IPS DF 6.9 (cell line): ENCODE measurements around the gene NTM.
"Not testable (repeated sequence)": the region's sequence is repeated elsewhere in the genome, so short reads cannot be mapped to it uniquely, and the experiment has no call there.

ENCODE experiments used
- DNase-seq: peaks from one replicate; pipeline ENCODE4 v3.0.0-alpha.2; 2013; ENCODE audit warnings: low read depth, low spot score
- H3K27ac ChIP-seq: one replicate; pipeline ENCODE4 v1.5.1; 2013; ENCODE audit warnings: low read length, control low read depth
- H3K27me3 ChIP-seq: 2 replicates; pipeline ENCODE4 v1.6.1; 2013; ENCODE audit warnings: mild to moderate bottlenecking, low read length; ENCODE audit not compliant: control insufficient read depth, insufficient read depth
- H3K36me3 ChIP-seq: 2 replicates; pipeline ENCODE4 v1.6.1; 2013; ENCODE audit warnings: low read length; ENCODE audit not compliant: control insufficient read depth, insufficient read depth
- H3K4me1 ChIP-seq: 2 replicates; pipeline ENCODE4 v1.6.1; 2013; ENCODE audit warnings: low read length; ENCODE audit not compliant: control insufficient read depth, insufficient read depth
- H3K4me3 ChIP-seq: 2 replicates; pipeline ENCODE4 v1.5.1; 2013; ENCODE audit warnings: mild to moderate bottlenecking, low read length
- H3K9me3 ChIP-seq: 2 replicates; pipeline ENCODE4 v1.6.1; 2013; ENCODE audit warnings: low read length, inconsistent platforms; ENCODE audit not compliant: control insufficient read depth, insufficient read depth
- WGBS: extraction: QIAGEN DNeasy Blood & Tissue Kit; methylation state at CpG from one replicate; pipeline ENCODE4 v1.1.7; 2013; ENCODE audit warnings: mixed read lengths, missing lambda C conversion rate; ENCODE audit not compliant: insufficient read length, insufficient coverage; 5-methylcytosine and 5-hydroxymethylcytosine counted together

NTM gene

DNA sequence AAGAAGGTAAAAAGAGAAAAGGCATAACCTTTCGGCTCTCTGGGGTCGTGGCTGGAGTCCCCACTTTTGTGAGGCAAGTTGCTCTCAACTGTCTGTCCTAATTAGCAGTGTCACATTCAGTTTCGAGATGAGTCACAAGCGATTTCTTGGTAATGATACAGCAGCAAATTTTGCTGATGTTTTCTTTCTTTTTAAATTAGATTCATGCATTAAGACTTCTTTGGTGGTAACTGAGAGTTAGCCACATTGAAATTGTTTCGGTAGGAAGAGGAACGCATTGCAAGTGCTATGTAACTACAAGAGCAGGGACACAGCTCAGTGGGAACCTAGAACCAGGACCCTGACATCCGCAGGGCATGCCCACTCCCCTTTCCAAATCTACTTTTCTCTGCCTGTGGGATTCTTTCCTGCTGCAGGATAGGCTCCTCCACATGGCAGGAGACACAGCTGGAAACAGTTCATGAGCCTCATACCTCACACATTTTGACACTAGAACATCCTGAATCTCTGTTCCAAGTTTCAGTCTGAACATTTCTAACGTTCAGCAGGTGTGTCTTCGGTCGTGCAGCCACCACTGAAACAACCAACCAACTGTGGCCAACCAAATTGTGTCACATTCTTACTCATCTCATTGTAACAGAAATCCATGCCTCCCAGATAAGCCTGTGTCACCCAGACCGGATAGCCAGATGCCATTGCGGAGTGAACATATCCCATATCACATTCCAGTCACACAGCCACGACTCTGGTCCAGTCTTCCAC lies 987.6 kb downstream of the NTM start:
- WGBS = no CpG with 5 or more reads among the region's 13 CpGs
- Histone ChIP-seq H3K4me3 (no peak overlapping the region), H3K27ac (no peak overlapping the region), H3K36me3 (no peaks in the 10 kb centered on the region), H3K27me3 (no peaks in the 10 kb centered on the region; the same call in 1 of the 2 replicates), H3K9me3 (no peaks in the 10 kb centered on the region), H3K4me1 (no peaks in the 10 kb centered on the region)
- DNase-seq = no peak

DNA sequence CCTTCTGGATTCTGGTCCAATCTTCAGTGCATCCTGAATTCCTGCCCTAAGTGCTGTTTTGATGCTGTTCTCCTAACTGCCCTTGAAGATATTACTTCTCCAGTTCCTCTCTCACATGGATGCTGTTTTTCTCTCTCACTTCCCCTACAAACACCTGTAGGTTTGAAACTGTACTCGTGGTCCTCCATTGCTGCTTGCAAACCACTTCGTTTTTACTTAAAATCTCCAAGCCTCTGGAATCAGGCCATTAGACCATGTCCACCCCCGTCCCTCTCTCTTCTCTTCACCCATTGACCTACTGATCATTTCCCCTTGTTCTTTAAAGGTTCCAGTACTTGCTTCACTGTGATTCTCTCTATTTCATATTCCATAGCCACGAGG lies 988.1 kb downstream of the NTM start:
- Histone ChIP-seq H3K4me3 (no peak overlapping the region), H3K27ac (no peak overlapping the region)
- DNase-seq = no peak

DNA sequence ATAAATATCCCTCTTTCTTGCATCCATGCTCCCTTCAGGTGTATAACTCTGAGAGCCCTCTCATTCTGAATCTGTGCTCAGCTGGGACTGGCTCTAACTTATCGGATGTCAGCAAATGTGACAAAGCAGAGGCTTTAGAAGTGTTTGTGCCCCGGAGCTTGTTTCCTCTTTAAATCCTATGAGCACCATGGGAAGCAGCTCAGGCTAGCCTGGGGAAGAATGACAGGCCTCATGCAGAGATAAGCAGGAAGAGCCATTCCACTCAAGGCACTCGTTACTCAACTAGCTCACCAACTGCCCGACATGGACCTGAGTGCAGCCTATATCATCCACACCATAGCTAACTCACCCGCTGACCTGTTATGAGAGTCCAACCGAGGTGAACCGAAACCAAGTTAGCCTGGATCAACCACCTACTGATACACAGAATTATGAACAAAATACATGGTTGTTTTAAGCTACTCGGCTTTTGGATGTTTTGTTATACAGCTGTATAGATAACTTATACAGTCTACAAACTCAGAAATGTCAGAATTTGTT lies 990.7 kb downstream of the NTM start:
- Histone ChIP-seq H3K9me3 (no peaks in the 10 kb centered on the region), H3K27me3 (no peaks in the 10 kb centered on the region; the same call in 1 of the 2 replicates), H3K4me1 (no peaks in the 10 kb centered on the region), H3K27ac (no peak overlapping the region), H3K36me3 (no peaks in the 10 kb centered on the region), H3K4me3 (no peak overlapping the region)
- WGBS = no CpG with 5 or more reads among the region's 8 CpGs
- no peak for DNase-seq

More for the DNA sequence above, 988.1 kb downstream of the NTM start:
- no CpG with 5 or more reads among the region's 4 CpGs for WGBS
- no peaks in the 10 kb centered on the region for H3K9me3 ChIP-seq
- no peaks in the 10 kb centered on the region for H3K4me1 ChIP-seq
- no peaks in the 10 kb centered on the region; the same call in 1 of the 2 replicates for H3K27me3 ChIP-seq
- no peaks in the 10 kb centered on the region for H3K36me3 ChIP-seq

DNA sequence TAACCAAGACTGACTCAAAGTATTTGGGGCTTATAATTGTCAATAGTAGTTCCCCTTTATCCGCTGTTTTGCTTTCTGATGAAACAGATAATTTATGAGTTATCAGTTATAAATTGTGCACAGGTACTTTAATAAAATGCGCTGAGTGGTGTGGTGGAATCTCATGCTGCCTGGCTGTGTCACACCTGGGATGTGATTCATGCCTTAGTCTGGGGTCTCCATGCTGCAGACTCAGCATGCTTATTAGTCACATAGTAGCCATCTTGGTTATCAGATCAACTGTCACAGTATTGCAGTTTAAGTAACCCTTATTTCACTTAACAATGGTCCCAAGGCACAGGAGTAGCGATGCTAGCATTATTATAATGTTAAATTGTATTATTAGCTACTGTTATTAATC lies 995.2 kb downstream of the NTM start:
- no peak overlapping the region for H3K4me3 ChIP-seq
- no peaks in the 10 kb centered on the region; the same call in 1 of the 2 replicates for H3K27me3 ChIP-seq
- DNase-seq = no peak
- H3K36me3 ChIP-seq = no peaks in the 10 kb centered on the region
- H3K9me3 ChIP-seq = no peaks in the 10 kb centered on the region
- H3K27ac ChIP-seq = no peak overlapping the region
- no peaks in the 10 kb centered on the region for H3K4me1 ChIP-seq
- WGBS = no CpG with 5 or more reads among the region's 3 CpGs

DNA sequence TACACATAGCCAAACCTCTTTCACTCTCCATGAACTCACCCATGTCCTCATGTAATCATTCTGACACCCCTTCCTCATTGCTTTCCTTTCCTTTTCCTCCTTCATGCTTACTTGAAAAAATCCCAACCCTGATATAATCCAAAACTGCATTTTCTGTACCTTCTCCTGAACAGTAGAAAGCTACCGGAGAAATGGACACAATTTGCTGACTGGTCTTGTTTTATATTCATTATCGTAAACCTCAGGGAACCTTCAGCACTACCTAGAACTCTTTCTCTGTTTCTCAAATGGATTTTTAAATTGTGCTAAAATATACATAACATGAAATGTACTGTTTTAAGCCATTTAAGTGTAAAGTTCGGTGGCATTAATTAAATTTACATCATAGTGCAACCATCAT lies 996.9 kb downstream of the NTM start:
- WGBS = no CpG with 5 or more reads among the region's 3 CpGs
- H3K4me3 ChIP-seq = no peak overlapping the region

DNA sequence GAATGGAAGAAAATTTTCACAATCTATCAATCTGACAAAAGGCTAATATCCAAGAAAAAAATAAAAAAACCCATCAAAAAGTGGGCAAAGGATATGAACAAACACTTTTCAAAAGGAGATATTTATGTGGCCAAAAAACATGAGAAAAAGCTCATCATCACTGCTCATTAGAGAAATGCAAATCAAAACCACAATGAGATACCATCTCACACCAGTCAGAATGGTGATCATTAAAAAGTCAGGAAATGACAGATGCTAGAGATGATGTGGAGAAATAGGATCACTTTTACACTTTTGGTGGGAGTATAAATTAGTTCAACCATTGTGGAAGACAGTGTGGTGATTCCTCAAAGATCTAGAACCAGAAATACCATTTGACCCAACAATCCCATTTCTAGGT lies 999.7 kb downstream of the NTM start:
- H3K27me3 ChIP-seq, DNase-seq: not testable (repeated sequence)

More for the DNA sequence above, 996.9 kb downstream of the NTM start:
- no peak for DNase-seq
- H3K36me3 ChIP-seq = no peaks in the 10 kb centered on the region
- H3K27me3 ChIP-seq = no peaks in the 10 kb centered on the region
- H3K27ac ChIP-seq = no peak overlapping the region
- H3K9me3 ChIP-seq = no peaks in the 10 kb centered on the region
- no peaks in the 10 kb centered on the region for H3K4me1 ChIP-seq

DNA sequence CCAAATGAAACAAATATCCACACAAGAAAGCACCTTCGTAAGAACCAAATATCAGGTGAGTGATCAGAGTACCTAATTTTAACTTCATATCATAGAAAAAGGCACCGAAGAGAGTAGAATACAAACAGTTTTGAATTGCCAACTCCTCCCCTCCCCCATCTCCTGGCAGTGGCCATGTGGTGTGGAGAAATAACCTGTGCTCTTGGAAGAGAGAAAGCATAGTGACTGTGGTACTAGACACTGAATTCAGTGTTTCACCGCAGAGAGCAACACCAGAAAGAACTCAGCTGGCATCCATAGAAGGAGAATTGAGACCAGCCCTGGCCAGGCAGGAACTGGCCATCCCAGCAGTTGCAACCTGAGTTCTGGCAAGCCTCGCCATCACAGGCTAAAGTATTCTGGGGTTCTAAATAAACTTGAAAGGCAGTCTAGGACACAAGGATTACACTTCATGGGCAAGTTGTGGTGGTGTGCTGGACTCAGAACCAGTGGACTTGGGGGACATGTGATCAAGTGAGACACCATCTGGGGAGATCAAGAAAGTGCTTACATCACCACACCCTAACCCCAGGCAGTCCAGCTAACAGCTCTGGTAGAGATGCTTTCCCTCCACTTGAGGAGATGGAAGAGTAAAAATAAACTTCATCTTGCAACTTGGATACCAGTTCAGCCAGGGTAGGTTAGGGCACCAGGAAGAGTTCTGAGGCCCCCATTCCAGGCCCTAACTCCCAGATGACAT lies 1003.2 kb downstream of the NTM start:
- no peaks in the 10 kb centered on the region for H3K36me3 ChIP-seq
- DNase-seq = no peak
- no CpG with 5 or more reads among the region's 4 CpGs for WGBS
- no peak overlapping the region for H3K27ac ChIP-seq
- no peaks in the 10 kb centered on the region for H3K9me3 ChIP-seq
- H3K4me1 ChIP-seq = no peaks in the 10 kb centered on the region
- H3K4me3 ChIP-seq = no peak overlapping the region
- no peaks in the 10 kb centered on the region for H3K27me3 ChIP-seq

More for the DNA sequence above, 999.7 kb downstream of the NTM start:
- H3K36me3 ChIP-seq, H3K4me1 ChIP-seq, H3K4me3 ChIP-seq, H3K27ac ChIP-seq, H3K9me3 ChIP-seq: not testable (repeated sequence)

DNA sequence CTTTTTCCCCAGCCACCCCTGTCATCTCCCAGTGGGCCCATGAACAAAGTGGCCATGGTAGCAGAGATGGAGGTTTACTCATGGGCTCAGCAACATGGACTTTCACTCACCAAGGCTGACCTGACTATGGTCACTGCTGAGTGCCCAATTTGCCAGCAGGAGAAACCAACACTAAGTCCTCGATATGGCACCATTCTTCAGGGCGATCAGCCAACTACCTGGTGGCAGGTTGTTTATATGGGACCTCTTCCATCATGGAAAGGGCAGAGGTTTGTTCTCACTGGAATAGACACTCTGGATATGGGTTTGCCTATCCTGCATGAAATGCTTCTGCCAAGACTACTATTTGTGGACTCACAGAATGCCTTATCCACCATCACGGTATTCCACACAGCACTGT lies 1009.1 kb downstream of the NTM start:
- Histone ChIP-seq H3K27me3 (no peaks in the 10 kb centered on the region), H3K27ac (no peak overlapping the region), H3K4me1 (no peaks in the 10 kb centered on the region), H3K4me3 (no peak overlapping the region), H3K36me3 (no peaks in the 10 kb centered on the region), H3K9me3 (no peaks in the 10 kb centered on the region)
- no CpG with 5 or more reads among the region's 3 CpGs for WGBS
- DNase-seq = no peak
